ENCODE measurements around the gene MFAP3L.

Gene MFAP3L

GRCh38 chr4:170037481-170037880 lies 11.3 kb upstream of the MFAP3L start:
- DNase-seq (ENCODE audit: insufficient read length, low spot score) (no peak), FAIRE-seq (no peak)
- TF ChIP-seq POLR2A (IDR thresholded peaks at IDR 0.05; ENCODE audit: low read depth, low read length), result no peak

- TF ChIP-seq POLR2A (IDR thresholded peaks at IDR 0.05; ENCODE audit: low read depth, low read length), result no peak
- FAIRE-seq (no peak), DNase-seq (ENCODE audit: insufficient read length, low spot score) (no peak)
Measured at GRCh38 chr4:170035845-170036244, 9.7 kb upstream of the MFAP3L start.

- no peak for FAIRE-seq
- TF ChIP-seq POLR2A (IDR thresholded peaks at IDR 0.05; ENCODE audit: low read depth, low read length), result no peak
- no peak for DNase-seq (ENCODE audit: insufficient read length, low spot score)
Measured at GRCh38 chr4:170035231-170035630, 9.0 kb upstream of the MFAP3L start.

- TF ChIP-seq POLR2A (IDR thresholded peaks at IDR 0.05; ENCODE audit: low read depth, low read length), result no peak
- DNase-seq (ENCODE audit: insufficient read length, low spot score) (no peak), FAIRE-seq (no peak)
Measured at GRCh38 chr4:170033999-170034398, 7.8 kb upstream of the MFAP3L start.

GRCh38 chr4:170030121-170030520 lies 3.9 kb upstream of the MFAP3L start:
- DNase-seq (ENCODE audit: insufficient read length, low spot score), result no peak
- TF ChIP-seq POLR2A (IDR thresholded peaks at IDR 0.05; ENCODE audit: low read depth, low read length), result no peak
- no peak for FAIRE-seq

GRCh38 chr4:170027181-170027829 lies 1.1 kb upstream of the MFAP3L start:
- no peak for FAIRE-seq
- DNase-seq (ENCODE audit: insufficient read length, low spot score), result peak; percentile 63
- TF ChIP-seq POLR2A (IDR thresholded peaks at IDR 0.05; ENCODE audit: low read depth, low read length), result no peak

GRCh38 chr4:170025523-170026252 lies 507 bp downstream of the MFAP3L start:
- FAIRE-seq (no peak), DNase-seq (ENCODE audit: insufficient read length, low spot score) (no peak)
- TF ChIP-seq POLR2A (IDR thresholded peaks at IDR 0.05; ENCODE audit: low read depth, low read length), result no peak

GRCh38 chr4:170022211-170022610 lies 4.0 kb downstream of the MFAP3L start:
- no peak for TF ChIP-seq POLR2A (IDR thresholded peaks at IDR 0.05; ENCODE audit: low read depth, low read length)
- DNase-seq (ENCODE audit: insufficient read length, low spot score) (no peak), FAIRE-seq (no peak)

- TF ChIP-seq POLR2A (IDR thresholded peaks at IDR 0.05; ENCODE audit: low read depth, low read length), result no peak
- FAIRE-seq (no peak), DNase-seq (ENCODE audit: insufficient read length, low spot score) (no peak)
Measured at GRCh38 chr4:170017252-170017651, 8.9 kb downstream of the MFAP3L start.

- DNase-seq (ENCODE audit: insufficient read length, low spot score), result no peak
- no peak for TF ChIP-seq POLR2A (IDR thresholded peaks at IDR 0.05; ENCODE audit: low read depth, low read length)
Measured at GRCh38 chr4:170015285-170015684, 10.9 kb downstream of the MFAP3L start.

GRCh38 chr4:170014359-170015011 lies 11.7 kb downstream of the MFAP3L start:
- no peak for DNase-seq (ENCODE audit: insufficient read length, low spot score)
- no peak for TF ChIP-seq POLR2A (IDR thresholded peaks at IDR 0.05; ENCODE audit: low read depth, low read length)
- FAIRE-seq, result no peak

More at GRCh38 chr4:170015285-170015684, 10.9 kb downstream of the MFAP3L start:
- no peak for FAIRE-seq

GRCh38 chr4:170012629-170012958 lies 13.6 kb downstream of the MFAP3L start:
- DNase-seq (ENCODE audit: insufficient read length, low spot score) (no peak), FAIRE-seq (no peak)
- TF ChIP-seq POLR2A (IDR thresholded peaks at IDR 0.05; ENCODE audit: low read depth, low read length), result no peak

GRCh38 chr4:170011921-170012628 lies 14.1 kb downstream of the MFAP3L start:
- TF ChIP-seq POLR2A (IDR thresholded peaks at IDR 0.05; ENCODE audit: low read depth, low read length), result no peak
- DNase-seq (ENCODE audit: insufficient read length, low spot score), result no peak
- FAIRE-seq, result no peak

GRCh38 chr4:170009291-170009690 lies 16.9 kb downstream of the MFAP3L start:
- TF ChIP-seq POLR2A (IDR thresholded peaks at IDR 0.05; ENCODE audit: low read depth, low read length), result no peak
- DNase-seq (ENCODE audit: insufficient read length, low spot score) (no peak), FAIRE-seq (no peak)
